GM18502 (cell line): ENCODE measurements around the gene MMP13.
"Not testable (repeated sequence)": the region's sequence is repeated elsewhere in the genome, so short reads cannot be mapped to it uniquely, and the experiment has no call there.

Source experiments
- ATAC-seq: cut with Tn5 transposase; IDR thresholded peaks from one replicate; pipeline ENCODE4 v1.9.1; 2021; ENCODE audit warnings: mild to moderate bottlenecking; ENCODE audit not compliant: unreplicated experiment, poor library complexity

MMP13 gene

DNA sequence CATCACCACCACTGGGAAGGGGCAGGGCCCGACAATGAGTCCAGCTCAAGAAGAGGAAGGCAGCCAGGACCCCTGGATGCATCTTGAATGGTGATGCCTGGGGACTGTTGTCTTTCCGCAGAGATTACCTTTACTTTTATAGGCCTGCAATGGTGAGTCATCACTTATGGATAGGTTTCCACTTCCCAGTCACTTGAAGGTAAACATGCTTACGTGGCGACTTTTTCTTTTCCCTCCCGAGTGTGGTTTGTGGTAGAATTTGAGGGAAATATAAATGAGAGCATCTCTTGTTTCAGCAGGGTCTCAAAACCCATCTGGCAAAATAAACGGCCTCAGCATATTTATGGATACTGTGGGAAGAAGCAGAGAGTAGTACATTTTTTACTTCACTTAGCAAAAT, at the start of gene MMP13:
TSS of gene MMP13 (minus strand) at position 109 of the 400 bp plus-strand sequence. CDS start at position 82, 27 bp downstream.
- ATAC-seq, result no peak

DNA sequence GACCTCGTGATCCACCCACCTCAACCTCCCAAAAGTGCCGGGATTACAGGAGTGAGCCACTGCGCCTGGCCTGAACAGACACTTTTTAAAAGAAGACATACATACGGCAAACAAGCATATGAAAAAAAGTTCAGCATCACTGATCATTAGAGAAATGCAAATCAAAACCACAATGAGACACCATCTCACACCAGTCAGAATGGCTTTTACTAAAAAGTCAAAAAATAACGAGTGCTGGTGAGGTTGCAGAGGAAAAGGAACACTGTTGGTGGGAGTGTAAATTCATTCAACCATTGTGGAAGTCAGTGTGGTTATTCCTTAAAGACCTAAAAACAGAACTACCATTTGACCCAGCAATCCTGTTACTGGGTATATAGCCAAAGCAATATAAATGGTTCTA, 48.7 kb upstream of the MMP13 start:
- ATAC-seq, result not testable (repeated sequence)

DNA sequence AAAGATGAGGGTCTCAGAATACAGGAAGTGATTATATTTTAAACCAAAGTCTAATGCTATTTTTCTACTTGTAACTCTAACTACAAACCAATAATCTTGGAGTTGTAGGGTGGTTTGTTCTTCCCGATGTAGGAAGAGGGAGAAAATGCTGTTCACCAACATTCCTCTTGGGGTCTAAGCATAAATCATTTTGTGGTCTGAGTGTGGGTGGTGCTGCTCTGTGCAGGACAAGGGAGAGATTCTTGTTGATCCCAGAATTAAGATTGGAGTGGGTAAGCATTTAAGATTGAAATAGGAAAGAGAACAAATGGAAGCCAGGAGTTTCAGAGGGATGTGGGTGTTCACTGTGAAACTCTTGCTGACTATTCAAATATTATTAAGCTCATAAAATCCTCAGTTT, 38.6 kb upstream of the MMP13 start:
- no peak for ATAC-seq

DNA sequence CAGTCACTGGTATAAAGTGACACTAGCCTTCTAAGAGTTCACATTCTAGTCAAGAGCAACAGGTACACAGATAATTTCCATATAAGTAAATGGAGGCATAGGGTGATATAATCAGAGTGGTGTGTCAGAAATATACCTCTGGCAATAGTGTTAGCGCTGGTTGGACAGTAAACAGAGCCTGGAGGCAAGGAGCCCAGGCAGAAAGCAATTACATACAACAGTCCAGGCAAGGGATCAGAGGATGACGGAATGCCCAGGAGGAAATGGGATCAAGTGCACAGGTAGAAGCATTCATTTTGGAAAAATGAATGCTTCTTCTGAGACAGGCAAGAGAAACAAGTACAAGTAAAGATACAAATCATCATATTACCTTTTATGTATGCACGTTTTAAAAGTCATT, 36.2 kb upstream of the MMP13 start:
- no peak for ATAC-seq

DNA sequence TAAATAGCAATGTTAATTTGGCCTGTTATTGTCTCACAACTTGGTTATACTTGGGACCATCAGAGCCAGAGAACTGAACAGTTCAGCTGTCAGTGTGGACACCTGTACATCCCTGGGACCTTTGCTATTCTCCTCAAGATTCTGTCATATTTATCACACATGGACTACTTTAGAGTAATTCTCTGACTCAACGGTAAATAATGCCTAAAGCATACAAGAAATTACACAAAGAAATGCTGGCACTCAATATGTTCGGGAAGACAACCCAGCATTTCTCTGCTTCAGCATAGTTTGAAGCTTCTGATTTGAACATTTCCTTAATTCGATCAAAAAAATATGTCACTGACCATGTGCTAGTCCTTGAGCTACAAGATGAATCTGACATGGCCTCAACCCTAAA, 34.6 kb upstream of the MMP13 start:
- no peak for ATAC-seq

DNA sequence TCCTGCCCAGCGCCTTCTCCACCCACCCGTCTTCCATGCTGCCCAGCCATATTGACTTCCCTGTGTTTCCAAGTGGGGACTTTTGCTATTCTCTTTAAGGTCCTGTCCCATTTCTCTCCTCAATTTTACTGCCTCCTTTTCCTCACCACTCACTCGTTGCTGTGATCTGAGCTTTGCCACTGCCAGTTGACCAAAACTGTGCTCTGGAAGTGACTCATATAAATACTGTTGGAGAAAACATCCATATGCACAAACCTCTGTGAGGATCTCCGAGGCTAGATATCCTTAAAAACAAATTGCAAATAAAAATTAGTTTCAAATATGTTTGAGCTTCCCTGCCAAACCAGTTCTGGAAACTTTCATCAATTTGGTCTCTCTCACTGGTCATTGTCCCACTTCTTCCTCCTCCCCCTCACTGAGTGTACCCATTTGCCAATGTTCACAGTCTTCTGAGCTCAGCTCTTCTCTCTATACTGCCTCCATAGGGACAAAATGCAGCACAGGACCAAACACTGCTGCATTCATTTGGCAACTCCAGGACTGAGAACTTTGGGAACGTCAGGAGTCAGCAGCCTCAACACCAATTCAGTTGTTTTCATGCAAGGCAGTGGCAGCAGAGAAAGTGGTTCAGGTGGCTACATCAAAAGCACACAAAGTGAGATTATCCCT, 34.0 kb upstream of the MMP13 start:
- no peak for ATAC-seq

DNA sequence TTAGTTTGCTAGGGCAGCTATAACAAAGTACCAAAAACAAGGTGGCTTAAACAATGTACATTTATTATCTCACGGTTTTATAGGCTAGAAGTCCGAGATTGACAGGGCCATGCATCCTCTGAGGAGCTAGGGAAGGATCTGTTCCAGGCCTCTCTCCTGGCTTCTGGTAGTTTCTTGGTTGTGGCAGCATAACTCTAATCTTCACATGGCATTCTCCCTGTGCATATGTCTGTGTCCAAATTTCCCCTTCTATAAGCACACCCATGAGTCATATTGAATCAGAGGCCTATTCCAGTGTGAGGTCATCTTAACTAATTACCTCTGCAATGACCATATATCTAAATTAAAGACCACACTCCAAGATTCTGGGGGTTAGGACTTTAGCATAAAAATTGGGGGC, 31.3 kb upstream of the MMP13 start:
- no peak for ATAC-seq

DNA sequence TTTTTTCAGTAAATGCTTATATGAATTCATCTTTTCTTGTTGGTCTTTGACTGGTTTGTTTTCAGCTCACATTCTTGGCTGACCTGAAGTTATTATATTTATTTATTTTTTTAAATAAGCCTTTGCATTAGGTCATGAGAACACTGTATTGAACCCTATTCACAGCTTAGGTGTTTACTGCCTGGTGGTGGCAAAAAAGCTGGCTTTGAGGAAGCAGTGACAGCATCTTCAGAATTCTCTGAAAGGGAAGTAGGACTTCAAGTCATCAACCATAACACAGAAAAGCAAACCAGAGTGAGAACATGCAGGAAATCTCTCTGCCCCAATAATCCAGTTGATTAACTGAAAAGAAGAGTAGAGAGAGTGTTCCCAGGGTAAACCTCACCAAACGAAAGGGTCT, 30.3 kb upstream of the MMP13 start:
- no peak for ATAC-seq

DNA sequence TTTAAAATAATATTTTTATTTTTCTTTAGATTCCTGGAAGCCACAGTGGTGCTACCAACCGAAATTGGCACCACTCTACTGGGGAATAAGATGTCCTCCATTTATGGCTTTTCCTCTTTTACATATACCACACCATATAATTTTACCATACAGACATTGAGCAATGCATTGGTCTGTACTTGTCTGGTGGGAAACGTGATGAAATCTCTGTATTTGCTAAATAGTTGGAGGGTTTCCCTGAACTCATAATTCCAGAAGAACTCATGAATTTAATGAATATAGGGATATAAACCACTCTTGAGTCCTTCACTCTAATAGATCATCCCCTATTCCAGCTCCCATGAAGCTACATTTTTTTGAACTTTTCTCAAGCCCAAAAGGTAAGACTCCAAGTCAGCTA, 28.0 kb upstream of the MMP13 start:
- ATAC-seq, result no peak

DNA sequence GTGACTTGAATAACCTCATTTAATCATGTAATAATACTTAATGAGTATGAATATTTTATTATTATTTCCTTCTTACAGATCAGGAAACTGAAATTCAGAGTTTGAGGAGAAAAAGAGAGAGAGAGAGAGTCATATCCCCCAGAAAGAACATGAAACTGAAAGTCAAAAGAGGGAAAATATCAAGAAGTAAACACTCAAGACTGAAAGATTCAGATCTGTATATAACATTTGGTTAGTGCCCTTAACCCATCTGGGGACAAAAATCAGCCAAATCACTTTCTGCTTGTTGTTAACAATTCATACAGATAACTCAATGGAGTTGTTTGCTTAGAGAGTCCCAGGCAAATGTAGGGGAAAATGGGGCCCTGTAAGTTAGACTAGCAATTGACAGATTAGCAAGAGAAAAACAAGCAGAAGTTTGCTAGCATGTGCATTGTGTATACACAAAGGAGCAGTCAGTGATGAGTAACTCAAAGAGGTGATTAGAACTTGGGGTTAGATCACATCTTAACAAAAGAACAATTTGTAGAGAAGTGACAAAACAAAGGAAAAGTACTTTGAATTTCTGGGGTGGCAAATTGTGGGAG, 25.9 kb upstream of the MMP13 start:
- peak; percentile 82 for ATAC-seq

DNA sequence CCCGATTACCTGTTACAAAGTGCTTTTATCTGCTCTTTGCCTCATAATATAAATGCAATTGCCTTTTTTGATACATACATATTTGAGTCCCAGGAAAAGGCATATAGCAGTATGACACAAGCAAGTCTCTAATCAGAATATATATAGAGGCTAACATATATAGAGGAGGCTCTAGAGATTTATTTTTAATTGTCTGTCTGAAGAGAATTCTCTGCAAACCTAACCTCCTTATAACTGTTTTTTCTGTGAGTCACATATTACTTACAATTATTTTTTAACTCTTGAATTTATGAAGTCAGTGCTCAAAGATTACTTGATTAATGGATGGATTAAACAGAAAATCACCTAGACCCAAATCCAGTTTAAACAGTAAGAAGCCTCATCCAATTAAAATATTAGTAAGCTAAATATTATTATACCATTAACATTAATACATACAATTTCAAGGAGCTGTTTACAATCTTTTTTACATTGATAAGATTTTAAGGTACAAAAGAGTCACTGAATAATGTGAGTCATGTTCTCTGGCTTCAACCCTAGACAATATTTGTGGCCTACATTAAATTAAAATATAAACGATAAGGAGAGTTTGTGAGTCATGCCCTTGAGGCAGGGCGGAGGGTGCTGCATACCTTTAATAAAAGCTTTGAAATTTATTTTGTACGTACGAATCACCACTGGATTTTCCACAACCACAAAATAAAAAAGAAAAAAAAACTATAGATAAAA, 19.2 kb upstream of the MMP13 start:
- no peak for ATAC-seq

DNA sequence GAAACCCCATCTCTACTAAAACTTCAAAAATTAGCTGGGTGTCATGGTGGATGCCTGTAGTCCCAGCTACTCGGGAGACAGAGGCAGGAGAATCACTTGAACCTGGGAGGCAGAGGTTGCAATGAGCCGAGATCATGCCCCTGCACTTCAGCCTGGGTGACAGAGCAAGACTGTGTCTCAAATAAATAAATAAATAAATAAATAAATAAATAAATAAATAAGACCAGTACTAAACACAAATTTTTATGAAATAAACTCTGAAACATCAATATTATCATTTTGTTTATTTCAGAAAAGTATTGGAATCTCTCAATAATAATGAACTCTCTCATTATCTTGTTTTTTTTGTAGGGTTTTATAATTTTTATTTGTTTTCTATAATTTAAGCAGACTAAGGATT, 18.2 kb upstream of the MMP13 start:
- ATAC-seq, result not testable (repeated sequence)

DNA sequence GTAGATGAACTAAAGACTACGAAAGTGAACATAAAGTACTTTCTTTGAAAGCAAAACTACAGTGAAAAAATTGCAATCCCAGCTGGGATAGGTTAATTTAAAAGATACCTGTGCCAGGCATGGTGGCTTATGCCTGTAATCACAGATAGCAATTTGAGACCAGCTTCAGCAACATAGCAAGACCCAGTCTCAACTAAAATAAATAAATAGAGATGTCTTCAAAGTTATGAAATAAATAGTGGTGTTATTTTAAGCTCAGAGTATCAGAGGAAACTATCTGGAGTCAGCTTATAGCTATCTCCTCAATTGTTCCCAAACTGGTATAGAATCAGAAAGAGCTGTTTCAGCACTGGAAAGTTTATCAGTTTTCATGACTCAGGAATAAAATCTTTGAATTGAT, 17.3 kb upstream of the MMP13 start:
- ATAC-seq, result no peak

DNA sequence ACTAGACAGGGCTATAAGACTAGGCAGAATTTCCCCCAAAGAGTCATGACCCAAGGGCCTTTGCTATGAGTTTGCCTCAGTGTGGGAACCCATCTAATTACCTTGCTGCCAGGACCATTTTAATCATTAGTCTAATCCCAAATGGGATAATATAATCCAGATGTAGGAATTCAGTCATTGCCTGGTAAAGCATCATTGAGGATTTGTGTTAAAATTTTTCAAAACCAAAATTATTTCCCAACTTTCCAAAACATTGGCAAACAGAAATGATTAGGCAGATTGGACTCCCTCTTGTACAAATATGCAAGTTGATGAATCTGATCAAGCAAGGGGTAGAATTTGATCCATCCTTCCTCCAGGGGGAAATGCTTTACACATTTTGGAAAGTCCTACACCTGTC, 16.2 kb upstream of the MMP13 start:
- no peak for ATAC-seq

DNA sequence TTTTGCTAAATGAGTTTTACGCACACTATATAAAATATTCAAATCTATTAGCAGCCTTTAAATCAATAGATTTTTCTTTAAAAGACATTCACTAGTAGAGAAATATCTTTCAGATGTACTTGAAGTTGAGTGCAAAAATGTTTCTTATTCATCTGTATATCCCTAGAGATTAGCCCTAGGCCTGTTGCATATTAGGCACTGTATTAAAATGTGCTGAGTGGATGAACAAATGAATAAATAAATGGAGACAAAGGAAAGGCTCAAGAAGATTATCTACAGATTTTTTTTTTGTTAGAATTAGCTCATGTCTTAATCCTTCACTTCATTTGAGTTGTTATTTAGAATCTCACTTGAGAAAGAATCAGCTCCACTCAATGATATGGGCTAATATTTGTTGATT, 12.0 kb upstream of the MMP13 start:
- ATAC-seq, result no peak

DNA sequence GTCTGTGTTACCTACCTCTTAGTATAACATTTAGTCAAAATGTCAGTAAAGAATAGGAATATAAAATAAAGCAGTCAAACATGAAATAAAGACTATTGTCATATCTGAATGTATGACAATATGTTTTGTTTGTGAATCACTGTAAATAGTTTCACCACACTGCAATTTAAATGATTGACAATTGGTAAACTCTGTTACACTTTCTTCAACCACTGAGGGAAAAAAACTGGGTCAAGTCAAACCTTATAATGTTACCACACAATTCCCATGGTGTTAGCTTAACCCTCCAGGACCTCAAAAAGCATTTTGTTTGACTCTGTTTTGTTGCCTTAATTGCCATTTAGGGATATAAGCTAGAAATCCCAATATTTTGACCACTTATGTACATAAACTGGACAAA, 10.5 kb upstream of the MMP13 start:
- ATAC-seq, result no peak

DNA sequence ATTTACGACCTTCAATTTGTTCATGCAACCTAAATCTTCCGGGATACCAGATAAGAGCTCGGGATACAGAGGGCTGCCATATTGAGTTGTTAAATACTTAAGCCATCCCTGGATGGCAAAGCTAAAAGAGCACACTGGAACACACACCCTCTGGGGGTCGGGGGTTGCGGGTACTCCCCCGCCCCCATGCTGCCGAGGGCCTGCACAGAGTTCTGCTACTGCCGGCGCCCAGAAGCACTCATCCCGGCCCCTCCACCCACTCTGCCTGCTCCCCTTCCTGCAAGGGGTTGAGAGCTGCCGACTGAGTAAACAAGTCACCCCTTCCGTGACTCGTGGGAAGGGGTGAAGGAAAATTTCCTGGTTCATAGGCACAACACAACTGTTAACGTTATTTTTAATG, 9.3 kb upstream of the MMP13 start:
- ATAC-seq, result no peak

DNA sequence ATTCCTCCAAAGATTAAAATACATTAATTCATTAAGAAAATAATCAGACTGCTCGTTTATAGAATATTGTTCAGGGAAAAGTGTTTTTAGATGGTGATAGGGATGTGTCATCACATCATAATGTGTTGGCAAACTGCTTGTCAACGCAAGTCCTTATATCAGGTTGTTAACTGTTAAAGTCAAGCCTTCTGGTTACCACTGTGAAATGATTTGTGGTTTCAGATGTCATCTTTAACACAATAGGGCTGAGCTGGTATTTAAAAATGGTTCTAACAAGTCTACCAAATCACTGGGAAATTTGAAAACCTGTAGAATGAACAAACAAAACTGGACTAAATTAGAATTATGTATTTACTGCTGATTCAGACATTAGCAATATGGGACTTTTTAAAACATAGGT, 2.4 kb upstream of the MMP13 start:
- no peak for ATAC-seq

DNA sequence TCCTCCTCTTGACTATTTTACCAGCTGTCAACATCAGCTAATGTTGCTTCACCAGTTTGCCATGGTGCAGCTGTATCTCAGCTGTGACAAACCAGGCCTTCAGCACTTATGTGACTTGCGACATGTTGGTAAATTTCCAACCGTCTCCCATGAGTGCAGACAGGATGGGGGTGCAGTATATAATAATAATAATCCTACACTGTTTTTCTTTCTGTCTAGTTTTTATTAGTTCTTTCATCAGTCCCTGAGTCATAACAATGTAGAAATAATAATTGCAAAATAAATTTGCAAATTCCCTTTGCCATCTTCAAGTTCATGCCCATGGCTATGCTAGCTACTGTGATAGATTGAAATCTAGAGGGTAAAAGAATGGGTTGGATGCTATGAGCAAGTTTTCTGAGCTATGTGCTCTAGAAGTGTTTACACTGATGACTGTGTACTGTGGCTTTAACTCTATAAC, 4.9 kb downstream of the MMP13 start:
- no peak for ATAC-seq

DNA sequence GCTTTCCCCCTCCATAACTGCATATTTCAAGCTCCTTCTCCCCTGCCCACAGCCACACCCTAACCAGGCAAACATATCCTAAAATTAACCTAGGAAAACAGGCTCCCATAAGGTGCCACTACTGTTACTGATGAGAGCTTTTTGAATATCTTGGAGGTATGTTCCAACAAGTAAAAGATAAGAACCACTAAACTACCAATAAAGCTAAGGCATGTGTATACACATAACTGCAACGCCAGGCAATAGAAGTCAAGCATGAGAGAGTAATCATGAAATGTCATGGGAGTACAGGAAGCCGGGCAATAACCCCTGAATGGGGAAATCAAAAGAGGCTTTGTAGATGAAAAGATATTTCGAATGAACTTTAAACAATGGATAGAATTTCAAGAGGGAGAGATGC, 9.3 kb downstream of the MMP13 start:
- ATAC-seq, result no peak

DNA sequence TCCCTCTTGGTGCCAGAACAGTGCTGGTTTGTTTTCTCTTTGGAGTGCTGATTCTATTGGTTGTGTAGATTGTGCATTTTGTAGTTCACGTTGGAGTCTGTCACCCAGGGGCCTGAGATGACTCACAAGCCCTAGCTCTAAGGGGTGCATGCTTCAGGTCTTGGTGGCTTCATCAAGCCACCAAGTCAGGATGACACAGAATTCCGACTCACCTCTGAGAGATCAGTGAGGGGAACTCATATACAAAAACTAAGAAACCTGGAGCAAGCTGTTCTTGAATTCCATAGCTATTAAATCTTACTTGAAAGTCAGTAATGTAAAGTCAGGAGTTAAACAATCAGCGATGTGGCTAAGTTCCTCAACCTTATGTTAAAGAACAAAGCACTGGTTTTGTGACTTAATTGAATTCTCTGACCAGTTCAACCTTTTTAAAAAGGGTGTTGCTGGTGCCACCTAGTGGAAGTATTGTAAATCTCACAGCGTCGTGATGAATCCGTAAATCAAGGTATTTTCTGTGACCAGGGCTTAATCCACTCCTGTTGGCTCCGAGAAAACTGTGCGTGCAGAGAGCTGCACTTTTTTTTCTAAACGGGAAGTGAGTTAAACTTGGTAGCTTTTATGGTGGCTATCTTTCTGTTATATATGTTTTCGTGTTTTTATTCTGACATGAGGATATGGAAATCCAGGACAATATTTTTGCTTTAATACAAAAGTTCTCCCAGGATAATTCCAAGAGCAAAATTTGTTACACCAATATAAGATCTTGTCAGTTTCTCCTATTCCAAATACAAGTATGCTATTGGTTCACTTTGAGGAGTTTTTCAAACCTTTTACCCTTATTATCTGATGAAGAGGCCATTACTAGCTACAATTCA, 14.6 kb downstream of the MMP13 start:
- peak; percentile 81 for ATAC-seq
